NCI-H1417 treated with DMSO at 0.1 percent for 48 hours (cell line): ENCODE results near the gene RALGPS1.

Source experiments
- DNase-seq: peaks from one replicate; lab custom pipeline; 2025; lab: John Stamatoyannopoulos, UW

RALGPS1 gene

GRCh38 chr9:127258606-127259471 is 344.3 kb downstream of the RALGPS1 start:
- DNase-seq, result no peak

GRCh38 chr9:127262602-127263001 is 348.0 kb downstream of the RALGPS1 start:
- DNase-seq, result no peak

DNA sequence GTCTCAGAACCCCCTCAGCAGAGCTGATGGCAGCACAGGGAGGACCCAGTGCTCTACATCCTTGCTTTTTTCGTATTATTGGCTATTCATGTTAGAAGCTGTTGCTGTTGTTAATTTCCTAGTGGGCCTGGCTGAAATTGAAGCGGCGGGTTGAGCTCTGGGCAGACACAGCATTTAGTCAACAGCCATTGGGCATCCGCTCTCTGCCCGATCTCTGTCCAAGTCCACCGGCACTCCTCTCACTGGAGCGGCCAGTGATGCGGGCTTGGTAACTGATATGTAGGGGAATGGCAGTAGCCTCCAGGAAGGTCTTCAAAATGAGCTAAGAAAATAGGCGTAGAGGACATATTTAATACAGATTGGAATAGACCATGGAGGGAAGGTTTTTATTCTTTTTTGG is 348.7 kb downstream of the RALGPS1 start:
- no peak for DNase-seq

DNA sequence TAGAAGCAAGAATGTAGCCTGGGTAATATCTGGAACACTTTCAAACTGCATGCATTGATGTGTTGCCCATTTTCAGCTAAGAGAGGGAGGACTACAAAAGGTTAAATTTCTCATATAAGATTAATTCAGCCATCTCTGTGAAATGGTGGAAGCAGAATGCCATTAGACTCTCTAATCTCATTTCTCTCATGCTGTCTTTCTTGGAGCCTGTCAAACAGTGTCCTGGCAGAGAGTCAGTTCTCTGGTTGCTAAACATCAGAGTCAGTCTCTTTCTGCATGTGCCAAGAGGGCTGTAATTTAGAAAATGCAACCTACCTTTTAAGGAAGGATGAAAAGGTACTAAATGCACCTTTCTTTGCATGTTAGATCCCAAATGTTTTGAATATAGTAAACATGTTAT is 349.1 kb downstream of the RALGPS1 start:
- DNase-seq, result no peak

- DNase-seq, result peak; percentile 27
Measured at GRCh38 chr9:127264462-127265219, 350.1 kb downstream of the RALGPS1 start, which contains the start of gene GARNL3. Gene GARNL3, plus strand, starts transcription at chr9:127264774. Its CDS starts 104 bp downstream, at chr9:127264878.

- DNase-seq, result no peak
Measured at GRCh38 chr9:127267793-127268525, 353.4 kb downstream of the RALGPS1 start.

DNA sequence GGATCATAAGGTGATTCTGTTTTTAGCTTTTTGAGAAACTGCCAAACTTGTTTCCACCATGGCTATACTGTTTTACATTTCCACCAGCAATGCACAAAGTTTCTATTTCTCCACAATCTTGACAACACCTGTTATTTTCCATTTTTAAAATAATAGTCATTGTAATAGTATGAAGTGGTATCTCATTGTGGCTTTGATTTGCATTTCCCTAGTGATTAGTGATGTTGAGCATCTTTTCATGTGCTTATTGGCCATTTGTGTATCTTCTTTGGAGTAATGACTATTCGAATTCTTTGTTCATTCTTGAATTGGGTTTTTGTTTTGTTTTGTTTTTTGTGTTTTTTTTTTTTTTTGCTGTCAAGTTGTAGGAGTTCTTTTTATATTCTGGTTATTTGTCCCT is 354.9 kb downstream of the RALGPS1 start:
- DNase-seq, result no peak
